SU-DHL-6 (cell line): ENCODE measurements around the gene CASP9.

Experiments used
- CTCF ChIP-seq: fragments of 200-600 bp; sonication (generic); IDR thresholded peaks from one replicate; pipeline ENCODE4 v1.5.1; 2017; ENCODE audit warnings: antibody characterized with exemption, mild to moderate bottlenecking, low read length, moderate library complexity; ENCODE audit not compliant: insufficient read depth, poor library complexity, severe bottlenecking
- EZH2phosphoT487 ChIP-seq: fragments of 200-600 bp; sonication (generic), shearing (Covaris generic); conservative IDR thresholded peaks from 2 replicates; pipeline ENCODE4 v1.6.1; 2018; ENCODE audit warnings: mild to moderate bottlenecking, antibody characterized with exemption, low read length, moderate library complexity, mixed read lengths

GRCh38 chr1:15543251-15543588, 19.2 kb upstream of the CASP9 start:
- TF ChIP-seq CTCF (no peak), EZH2phosphoT487 (no peak)
